C4-2B (cell line): ENCODE data around the gene SLC22A12.

ENCODE experiments used
- ZFX ChIP-seq: fragments of 450-650 bp; IDR thresholded peaks from 2 replicates; pipeline ENCODE4 v1.6.1; 2017
- TF ChIP-seq, protein P1 (sequence below): fragments of 450-650 bp; conservative IDR thresholded peaks from 2 replicates; pipeline ENCODE4 v1.5.1; 2017; ENCODE audit warnings: mild to moderate bottlenecking

DNA sequence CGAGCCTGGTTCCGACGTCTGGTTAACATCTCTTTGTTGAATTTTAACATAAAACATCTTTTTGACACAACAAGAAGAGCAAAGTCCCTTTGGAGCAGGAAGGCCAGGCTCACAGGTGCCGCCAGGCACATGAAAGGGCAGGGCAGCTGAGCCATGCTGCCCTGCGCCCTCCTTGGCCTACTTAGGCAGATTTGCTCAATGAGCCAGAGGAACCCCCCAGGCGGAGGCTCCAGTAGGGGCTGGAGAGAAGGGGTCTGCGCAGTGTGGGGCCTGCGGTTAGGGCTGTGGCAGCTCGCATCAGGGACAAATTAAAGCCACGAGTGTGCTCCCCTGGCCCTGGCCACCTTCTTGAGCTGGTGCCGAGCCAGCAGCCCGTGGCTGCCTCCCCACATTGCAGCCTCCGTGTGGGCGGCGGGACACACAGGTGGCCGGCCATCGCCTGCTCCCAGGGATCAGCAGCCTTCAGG, 9.9 kb upstream of the SLC22A12 start:
- TF ChIP-seq, protein P1, sequence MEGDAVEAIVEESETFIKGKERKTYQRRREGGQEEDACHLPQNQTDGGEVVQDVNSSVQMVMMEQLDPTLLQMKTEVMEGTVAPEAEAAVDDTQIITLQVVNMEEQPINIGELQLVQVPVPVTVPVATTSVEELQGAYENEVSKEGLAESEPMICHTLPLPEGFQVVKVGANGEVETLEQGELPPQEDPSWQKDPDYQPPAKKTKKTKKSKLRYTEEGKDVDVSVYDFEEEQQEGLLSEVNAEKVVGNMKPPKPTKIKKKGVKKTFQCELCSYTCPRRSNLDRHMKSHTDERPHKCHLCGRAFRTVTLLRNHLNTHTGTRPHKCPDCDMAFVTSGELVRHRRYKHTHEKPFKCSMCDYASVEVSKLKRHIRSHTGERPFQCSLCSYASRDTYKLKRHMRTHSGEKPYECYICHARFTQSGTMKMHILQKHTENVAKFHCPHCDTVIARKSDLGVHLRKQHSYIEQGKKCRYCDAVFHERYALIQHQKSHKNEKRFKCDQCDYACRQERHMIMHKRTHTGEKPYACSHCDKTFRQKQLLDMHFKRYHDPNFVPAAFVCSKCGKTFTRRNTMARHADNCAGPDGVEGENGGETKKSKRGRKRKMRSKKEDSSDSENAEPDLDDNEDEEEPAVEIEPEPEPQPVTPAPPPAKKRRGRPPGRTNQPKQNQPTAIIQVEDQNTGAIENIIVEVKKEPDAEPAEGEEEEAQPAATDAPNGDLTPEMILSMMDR, result no peak
- TF ChIP-seq ZFX, result no peak
